DND-41 (cell line): ENCODE results near the gene PLK5.

Source experiments
- EZH2 ChIP-seq: IDR thresholded peaks from 3 replicates; pipeline ENCODE4 v1.6.1; 2012; ENCODE audit warnings: borderline replicate concordance, low read depth, mild to moderate bottlenecking, moderate library complexity, low read length, inconsistent platforms; ENCODE audit not compliant: severe bottlenecking
- TF ChIP-seq, protein P1 (sequence below): IDR thresholded peaks from 2 replicates; pipeline ENCODE4 v1.5.1; 2012; ENCODE audit warnings: borderline replicate concordance, low read length, moderate library complexity, mild to moderate bottlenecking; ENCODE audit not compliant: poor library complexity, severe bottlenecking; ENCODE audit errors: extremely low read depth

DNA sequence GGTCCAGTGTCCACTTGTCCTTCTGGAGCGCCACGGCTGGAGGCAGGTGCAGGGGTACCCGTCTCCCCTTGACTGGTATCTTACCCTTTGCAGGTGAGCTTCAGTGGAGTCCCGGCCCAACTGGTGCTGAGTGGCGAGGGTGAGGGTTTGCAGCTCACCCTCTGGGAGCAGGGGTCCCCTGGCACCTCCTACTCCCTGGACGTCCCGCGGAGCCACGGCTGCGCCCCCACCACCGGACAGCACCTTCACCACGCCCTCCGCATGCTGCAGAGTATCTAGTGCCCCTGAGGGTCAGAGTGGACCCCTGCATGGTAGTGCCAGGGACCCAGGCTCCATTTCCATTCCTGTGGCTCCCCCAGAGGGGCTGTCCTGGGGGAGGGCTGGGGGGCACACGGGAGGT is 11.1 kb downstream of the PLK5 start:
- TF ChIP-seq, protein P1, sequence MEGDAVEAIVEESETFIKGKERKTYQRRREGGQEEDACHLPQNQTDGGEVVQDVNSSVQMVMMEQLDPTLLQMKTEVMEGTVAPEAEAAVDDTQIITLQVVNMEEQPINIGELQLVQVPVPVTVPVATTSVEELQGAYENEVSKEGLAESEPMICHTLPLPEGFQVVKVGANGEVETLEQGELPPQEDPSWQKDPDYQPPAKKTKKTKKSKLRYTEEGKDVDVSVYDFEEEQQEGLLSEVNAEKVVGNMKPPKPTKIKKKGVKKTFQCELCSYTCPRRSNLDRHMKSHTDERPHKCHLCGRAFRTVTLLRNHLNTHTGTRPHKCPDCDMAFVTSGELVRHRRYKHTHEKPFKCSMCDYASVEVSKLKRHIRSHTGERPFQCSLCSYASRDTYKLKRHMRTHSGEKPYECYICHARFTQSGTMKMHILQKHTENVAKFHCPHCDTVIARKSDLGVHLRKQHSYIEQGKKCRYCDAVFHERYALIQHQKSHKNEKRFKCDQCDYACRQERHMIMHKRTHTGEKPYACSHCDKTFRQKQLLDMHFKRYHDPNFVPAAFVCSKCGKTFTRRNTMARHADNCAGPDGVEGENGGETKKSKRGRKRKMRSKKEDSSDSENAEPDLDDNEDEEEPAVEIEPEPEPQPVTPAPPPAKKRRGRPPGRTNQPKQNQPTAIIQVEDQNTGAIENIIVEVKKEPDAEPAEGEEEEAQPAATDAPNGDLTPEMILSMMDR, result no peak
- TF ChIP-seq EZH2, result no peak
